NOMO-1 treated with dmso at 0.1 percent for 144 hours (cell line): Measurements from ENCODE around the gene PKD1.
"Not testable (repeated sequence)": the region's sequence is repeated elsewhere in the genome, so short reads cannot be mapped to it uniquely, and the experiment has no call there.

ENCODE experiments used
- DNase-seq: peaks from one replicate; lab custom pipeline; 2025; ENCODE audit not compliant: unreplicated experiment; lab: John Stamatoyannopoulos, UW

The PKD1 gene

DNA sequence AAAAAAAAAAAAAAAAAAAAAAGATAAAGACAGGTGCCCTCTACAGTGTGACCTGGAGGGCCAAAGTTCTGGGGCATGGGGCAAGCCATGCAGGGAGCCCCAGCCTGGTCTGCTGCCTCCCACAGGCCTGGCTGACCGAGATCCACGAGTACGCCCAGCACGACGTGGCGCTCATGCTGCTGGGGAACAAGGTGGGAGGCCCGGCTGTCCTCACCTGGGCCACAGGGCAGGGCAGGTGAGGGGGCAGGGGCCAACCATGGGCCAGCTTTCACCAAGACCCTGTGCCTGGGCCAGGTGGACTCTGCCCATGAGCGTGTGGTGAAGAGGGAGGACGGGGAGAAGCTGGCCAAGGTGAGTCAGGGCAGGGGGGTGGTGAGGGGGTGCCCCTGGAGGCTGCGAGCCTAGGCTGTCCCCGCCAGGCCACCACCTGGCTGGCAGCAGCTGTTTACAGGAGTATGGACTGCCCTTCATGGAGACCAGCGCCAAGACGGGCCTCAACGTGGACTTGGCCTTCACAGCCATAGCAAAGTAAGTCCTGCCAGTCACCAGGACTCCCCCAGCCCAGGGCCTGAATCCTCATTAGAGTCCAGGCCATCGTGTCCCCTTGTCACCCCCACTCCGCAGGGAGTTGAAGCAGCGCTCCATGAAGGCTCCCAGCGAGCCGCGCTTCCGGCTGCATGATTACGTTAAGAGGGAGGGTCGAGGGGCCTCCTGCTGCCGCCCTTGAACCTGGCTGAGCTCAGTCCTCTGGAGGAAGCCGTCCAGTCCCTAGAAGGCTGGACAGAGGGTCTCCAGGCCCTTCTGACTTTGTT, 17.2 kb upstream of the PKD1 start:
- no peak for DNase-seq

DNA sequence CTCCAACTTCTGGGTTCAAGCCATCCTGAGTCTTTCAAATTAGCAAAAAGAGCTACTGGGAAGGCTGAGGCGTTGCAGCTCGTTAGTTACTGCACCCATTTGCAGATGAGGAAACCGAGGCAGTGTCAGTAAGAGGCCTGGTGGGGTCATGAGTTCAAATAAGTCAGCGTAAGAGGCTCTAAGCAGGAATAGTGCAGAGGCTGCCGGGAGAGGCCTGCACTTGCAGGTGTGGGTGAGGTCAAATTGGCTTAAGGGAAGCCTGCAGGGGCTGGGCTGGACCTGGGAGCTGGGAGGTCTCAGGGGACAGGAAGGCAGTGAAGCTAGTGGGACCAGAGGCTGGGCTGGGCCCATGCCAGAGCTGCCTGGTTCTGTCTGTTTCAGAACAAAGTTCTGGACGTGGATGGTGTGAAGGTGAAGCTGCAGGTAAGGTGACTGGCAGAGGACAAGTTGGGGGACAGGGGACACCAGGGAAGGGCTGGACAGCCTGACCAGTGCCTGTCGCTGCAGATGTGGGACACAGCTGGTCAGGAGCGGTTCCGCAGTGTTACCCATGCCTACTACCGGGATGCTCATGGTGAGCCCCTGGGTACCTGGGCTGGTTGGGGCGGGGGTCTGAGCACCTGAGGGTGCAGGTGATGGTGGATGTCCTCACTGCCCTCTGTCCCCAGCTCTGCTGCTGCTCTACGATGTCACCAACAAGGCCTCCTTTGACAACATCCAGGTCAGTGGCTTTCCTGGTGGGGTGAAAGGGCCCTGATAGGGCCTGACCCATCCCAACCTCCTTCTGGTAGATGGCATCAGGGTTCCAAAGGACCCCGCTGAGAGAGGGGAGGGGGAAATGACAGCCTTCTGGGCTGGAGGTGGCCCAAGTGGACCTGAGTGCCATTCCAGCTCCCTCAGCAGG, 15.7 kb upstream of the PKD1 start:
- DNase-seq: no peak

DNA sequence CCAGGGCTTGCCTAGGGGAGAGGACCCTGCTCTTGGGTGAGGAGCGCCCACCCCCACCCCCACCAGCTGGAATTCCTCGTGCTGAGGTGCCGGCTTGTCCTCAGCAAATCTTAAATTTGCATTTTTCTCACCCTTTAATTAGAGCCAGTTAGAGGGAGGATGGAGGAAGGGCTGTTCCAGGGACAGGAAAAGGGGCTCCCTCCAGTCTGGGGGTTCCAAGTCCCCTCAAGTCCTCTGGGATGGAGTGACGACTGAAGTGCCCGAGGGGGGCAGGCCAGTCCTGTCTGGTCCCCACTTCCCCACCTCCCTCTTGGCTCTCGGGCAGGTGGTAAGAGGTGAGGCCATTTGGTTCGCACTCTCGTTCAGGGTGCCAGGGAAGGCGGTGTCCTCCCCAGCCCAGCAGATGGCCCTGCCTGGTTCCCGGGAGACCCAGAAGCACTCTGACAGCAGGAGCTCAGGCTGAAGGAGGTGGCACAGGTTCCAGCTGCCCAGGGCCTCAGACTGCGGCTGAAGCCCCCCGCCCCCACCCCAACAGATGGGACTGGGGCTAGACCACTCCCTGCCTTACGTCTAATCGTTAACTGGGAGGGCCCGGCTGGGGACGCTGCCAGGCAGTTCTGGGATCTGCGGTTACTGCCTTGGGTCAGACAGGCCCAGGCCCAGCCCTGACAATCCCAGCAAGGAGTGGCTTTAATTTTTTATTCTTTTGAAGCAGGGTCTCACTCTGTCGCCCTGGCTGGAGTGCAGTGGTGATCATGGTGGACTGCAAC, 14.9 kb upstream of the PKD1 start:
- DNase-seq: no peak

DNA sequence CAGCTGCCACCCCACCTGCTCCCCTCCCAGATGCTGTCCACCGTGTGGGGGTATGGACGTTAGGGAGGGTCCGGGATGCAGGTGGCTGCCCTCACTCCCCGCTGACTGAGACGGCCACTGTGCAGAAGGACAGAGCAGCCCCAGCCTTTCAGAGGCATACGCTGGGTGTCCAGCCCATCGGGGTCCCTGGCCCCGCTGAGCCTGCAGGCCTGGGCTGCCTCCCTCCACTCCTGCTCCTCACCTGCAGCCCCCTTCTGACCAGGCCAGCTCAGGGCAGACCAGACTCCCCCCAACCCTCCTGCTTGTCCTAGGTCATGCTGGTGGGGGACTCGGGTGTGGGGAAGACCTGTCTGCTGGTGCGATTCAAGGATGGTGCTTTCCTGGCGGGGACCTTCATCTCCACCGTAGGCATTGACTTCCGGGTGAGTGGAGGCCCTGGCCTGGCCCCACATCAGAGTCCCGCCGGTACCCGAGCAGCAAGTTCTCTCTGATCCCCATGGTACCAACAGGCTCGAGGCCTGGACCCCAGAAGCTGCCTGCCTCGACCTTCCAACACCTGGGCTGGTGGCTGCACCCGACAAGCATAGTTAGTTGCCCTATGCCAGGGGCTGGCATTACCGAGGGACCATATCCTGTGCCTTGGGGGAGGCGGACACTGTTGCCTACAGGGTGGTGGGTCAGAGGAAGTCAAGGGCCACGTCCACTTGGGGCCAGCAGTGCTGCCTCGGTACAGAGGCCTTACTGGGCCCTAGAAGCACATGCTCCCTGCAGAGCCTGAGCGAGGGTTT, 14.1 kb upstream of the PKD1 start:
- no peak for DNase-seq

DNA sequence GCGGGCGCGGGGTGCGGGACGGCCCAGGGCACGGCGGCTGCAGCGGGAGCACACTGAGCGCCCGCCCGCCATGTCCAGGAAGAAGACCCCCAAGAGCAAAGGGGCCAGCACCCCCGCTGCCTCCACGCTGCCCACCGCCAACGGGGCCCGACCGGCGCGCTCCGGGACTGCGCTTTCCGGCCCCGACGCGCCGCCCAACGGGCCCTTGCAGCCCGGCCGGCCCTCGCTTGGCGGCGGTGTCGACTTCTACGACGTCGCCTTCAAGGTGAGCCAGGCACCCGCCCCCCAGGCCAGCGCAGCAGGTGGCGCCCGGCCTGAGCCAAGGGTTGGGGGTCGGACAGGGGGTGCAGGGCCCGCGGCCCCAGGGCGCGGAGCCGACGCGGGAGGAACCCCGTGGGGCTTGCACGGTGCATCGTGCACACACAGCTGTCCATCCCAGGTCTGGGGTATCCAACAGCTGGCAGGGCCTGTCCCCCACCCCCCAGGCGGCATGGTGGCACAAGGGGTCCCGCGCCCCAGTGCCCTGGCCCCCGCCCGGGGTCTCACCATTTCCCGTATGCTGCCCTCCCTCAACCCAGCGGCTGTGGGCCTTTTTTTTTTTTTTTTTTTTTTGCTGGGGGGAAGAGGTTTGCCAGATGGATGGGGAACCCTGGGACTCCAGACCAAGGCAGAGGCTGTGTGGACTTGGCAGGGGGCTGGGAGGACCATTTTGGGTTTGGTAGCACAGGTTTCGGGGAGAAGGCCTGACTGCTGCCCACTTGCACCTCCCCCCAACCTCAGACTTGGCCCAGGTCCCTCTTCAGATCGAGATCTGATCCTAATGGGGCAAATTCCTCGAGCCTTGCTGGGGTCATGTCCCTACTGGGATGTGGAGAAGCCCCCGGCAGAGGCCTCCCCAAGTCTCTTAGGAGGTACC, 13.3 kb upstream of the PKD1 start:
- no peak for DNase-seq

DNA sequence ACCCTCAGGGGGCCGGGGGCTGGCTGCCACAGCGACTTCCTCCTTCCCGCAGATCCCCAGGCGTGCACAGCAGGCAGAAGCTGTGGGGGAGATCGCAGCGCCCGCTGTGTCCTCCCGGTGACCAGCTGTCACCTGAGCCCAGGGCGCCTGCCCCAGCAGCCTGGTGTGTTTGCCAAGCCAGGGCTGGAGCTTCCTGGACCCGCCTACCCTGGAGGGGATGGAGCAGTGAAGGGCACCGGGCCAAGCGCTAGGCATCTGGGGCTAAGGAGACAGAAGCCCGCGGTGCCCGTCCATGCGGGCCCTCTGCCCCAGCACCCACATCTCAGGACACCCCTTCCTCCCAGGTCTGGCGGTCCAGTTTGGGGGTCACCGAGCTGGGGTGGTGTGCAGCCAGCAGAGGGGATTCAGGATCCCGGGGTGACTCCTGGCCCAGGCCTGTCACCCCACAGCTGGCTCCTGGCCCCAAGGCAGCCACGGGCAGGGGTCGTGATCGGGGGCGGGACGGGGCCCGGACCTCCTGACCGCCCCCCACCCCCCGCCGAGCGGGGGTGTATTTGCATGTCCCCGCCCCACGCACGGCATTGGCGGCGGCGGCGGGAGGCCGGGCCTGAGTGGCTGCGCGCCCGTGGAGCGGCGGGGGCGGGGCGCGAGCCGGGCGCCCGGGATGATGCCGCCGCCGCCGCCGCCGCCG, 12.4 kb upstream of the PKD1 start, which contains the start of gene RAB26:
RAB26 (plus strand) TSS at position 645 of the 691 bp plus-strand sequence. CDS start 159 bp downstream, outside the sequence.
- DNase-seq: no peak

DNA sequence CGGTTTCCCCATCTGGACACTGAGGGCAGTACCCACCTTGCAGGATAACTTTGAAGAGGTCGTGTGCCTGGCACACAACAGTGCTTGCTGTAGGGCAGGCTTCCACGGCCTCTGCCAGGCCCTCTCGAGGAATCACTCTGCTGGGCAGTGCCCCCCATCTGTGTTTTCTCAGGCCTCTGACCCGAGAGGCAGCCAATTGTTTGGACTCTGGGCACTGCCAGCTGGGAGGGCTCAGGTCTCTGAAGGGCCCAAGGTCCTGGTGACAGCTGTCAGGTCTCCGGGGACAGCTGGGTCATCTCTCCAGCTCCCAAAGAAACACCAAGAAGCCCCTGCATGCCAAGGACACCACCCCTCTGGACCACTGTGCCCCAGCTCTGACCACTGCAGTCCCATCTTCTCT, 11.7 kb upstream of the PKD1 start:
- DNase-seq: no peak

DNA sequence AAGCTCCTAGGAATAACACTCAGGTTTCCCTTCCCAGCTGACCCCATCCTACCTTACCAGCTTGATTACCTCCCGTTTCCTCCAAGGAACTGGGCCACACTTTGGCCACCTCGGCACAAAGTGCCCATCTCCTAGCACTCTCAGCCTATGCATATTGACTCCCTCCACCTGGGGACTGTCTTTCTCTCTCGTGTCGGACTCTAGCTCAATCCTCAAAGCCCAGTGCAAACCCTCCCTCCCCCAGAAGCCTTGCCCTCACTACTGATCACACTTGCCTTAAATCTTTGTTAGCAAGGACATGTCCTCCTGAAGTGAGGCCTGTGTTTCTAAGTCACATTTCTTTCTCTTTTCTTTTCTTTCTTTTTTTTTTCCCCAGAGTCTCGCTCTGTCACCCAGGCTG, 10.1 kb upstream of the PKD1 start:
- DNase-seq: no peak

DNA sequence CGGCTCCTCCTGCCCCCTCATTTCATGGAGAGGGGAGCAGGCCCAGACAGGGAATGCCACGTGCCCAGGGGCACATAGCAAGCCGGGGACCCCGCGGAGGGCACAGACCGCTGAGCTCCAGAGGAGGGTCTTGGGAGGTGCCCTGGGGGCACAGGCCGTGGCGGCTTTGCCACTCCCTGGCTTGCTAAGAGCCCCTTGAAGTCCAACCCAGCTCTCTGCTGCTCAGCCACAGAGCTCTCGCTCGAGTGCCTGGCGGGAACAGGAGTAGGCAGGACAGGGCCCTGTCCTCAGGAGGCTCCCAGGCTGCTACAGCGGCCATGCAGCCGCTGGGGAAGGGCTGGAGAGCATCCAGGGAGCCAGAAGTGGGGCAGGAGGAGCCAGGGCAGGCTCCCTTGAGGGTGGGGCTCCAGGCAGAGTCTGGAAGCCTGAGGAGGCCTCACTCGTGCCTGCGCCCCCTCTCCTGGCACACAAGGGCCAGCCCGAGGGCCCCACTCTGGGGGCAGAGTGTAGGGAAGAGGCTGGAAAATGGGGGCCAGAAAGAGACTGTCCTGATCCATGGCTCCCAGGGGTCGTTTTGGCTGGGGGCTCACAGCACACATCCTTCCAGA, 8.3 kb upstream of the PKD1 start:
- DNase-seq: no peak

DNA sequence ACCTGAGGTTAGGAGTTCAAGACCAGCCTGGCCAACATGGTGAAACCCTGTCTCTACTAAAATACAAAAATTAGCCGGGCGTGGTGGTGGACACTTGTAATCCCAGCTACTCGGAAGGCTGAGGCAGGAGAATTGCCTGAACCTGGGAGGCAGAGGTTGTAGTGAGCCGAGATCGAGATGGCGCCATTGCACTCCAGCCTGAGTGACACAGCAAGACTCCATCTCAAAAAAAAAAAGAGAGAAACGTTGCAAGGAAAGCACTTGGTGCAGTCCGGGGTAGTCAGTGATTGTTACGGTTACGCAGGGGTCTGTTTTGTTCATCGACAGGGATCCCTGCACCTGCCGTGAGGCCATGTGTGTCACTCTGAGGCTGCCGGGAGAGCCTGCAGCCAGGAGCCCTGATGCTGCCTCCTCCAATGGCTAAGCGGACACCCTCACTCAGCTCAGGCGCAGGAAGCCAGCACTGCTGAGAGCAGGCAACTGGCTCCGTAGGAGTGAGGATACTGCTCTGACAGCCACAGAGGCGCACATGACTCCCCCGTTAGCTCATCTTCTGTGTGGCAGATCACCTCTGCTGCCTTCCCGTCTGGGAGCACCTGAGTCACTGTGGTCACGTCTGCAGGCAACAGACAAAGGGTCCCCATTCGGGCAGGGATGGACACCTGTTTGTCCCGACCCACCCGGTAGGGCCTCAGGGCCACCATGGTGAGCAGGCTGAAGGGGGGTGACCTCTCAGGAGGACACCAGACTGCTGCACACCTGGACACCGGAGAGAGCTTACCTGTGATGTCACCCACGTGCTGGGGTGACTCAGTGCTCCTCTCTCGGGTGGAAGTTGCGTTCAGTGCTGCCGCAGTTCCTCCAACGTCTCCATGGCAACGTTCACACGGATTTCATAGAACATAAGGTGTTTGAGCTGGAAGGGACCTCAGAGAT, 7.5 kb upstream of the PKD1 start:
- no peak for DNase-seq

DNA sequence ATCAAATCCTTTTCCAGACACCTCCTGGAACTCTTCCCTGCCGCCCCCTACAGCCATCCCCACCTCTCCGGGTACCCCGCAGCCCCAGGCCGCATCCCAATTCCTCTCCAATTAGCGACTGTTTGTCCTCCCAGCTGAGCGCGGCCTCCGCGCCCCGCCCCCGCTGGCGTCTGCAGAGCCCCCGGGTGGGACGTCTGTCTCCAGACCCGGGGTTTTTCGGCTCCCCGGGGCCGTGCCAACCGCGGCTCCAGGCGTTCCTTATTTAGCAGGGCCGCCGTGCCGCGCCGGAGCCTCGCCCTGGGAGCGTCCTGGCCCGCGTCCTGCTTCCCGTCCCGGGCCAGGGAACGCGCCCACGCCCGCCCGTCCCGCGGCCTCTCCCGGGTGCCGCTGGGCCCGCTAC, 627 bp downstream of the PKD1 start:
- DNase-seq: not testable (repeated sequence)

DNA sequence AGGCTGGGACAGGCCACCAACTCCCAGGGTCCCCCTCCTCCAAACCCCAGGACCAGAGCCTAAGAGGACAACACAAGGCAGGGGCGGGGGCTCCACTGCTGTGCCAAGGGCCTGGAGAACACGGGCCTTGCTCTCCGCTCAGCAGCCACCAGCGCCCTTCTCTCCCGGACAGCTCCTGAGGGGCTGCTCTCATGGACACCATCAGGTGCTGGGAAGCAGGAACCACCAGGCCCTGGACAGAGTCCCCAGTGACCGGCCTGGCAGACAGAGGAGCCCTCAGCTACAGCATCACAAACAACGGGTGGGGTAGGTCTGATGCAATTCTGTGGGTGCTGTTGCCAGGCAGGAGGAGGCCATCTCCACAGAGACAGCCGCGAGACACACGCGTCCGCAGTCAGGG, 1.9 kb downstream of the PKD1 start:
- DNase-seq: not testable (repeated sequence)

DNA sequence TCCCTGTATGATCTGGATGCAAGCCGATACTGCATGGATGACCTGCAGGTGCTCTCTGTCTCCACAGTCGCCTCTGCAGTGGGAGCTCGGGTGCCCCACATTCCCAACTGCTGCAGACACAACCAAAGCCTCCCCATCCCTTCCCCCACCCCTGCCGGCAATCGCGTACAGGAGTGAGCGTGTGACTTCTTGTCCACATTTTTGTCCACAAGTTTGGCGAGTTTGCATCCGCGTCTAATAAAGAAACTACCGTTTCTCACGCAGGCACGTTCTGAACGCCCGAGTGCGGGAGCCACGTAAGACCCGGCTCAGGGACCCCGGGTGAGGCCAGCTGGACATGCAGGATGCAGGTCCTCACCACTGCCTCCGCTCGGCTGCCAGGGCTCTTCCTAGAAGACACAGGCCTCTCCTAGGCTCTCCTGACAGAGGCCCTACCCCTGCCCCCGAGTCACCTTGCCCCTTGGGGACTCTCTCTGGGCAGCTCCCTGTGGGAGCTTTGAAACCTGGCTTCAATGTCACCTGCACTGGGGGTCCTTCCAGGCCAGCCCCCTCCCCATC, 5.7 kb downstream of the PKD1 start:
- DNase-seq: not testable (repeated sequence)

DNA sequence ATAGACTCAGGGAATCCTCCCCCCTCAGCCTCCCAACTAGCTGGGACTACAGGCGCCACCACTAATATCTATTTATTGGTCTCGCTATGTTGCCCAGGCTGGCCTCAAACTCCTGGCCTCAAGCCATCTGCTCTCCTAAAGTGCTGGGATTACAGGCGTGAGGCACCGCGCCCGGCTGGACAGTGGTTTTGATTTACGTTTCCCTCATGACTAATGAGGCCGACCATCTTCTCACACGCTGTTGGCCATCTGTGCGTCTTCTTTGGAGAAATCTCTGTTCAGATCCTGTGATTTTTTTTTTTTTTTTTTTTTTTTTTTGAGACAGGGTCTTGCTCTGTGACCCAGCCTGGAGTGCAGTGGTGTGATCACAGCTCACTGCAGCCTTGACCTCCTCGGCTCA, 6.4 kb downstream of the PKD1 start:
- not testable (repeated sequence) for DNase-seq

DNA sequence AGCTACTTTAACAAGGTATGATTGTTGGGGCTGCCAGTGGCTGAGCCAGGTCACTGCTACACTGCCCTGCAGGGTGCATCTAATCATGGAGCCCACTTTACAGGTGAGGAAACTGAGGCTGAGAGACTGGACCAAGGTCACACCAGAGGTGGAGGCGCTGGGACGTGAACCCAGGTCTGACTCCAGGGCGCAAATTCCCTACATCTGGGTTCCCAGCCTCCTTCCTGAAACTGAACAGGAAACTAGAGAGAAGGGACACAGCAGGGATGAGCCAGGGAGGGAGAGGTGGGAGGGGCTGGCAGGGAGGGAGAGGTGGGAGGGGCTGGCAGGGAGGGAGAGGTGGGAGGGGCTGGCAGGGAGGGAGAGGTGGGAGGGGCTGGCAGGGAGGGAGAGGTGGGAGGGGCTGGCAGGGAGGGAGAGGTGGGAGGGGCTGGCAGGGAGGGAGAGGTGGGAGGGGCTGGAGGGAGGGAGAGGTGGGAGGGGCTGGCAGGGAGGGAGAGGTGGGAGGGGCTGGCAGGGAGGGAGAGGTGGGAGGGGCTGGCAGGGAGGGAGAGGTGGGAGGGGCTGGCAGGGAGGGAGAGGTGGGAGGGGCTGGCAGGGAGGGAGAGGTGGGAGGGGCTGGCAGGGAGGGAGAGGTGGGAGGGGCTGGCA, 7.9 kb downstream of the PKD1 start:
- not testable (repeated sequence) for DNase-seq

DNA sequence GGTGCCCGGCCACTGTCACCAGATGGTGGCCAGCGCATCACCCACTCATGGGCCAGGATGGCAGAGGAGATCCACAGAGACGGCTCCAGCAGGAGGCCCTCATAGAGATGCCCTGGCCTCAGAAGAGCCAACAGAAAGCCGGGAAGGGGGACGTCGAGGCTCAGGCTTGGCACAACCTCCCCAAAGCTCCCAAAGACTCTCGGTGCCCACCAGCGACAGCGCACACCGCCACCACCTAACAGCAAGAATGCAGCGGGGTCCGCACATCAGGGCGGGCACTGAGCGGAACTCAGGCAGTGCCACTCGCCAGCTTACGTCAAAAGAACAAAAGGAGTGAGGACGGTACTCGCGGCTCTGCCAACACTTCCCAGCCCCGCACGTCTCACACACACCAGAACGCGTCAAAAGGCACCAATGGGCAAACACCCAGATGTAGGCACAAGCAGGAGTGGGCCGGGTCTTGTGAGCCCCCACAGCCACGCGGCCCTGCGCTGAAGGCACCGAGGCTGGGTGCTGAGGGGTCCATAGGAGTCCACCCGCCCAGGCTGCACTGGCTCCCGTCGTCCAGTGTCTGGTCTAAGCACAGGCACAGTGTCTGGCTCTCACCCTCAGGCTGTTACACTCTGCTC, 8.7 kb downstream of the PKD1 start:
- DNase-seq: not testable (repeated sequence)
